ENCODE data around the gene ANKRD11.

DNA sequence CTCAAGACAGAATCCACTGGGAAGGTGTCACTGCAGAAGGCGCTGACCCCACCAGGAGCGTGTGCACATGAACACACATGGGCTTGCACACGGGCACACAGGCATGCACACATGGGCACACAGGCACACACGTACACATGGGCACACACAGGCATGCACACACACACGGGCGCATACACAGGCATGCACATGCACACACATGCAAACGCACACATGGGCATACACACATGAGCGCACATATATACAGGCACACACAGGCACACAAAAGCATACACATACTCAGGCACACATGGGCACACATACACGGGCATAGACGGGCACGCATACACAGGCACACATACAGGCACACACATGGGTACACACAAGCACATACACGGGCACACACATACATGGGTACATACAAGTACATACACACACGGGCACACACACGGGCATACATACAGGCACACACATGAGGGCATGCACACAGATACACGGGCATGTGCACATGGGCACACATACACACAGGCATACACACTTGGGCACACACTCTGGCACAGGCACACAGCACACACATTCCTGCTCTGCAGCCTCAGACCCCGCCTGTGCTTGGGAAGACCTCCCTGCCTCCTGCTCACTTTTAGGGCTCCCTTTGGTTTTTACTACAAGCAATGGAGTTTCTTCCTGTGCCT, 186.0 kb downstream of the ANKRD11 start:
- TF ChIP-seq POLR2AphosphoS5 (IDR thresholded peaks at IDR 0.05; ENCODE audit: low read depth, low read length) (no peak), CTCF (IDR thresholded peaks at IDR 0.05) (no peak), SIN3A (IDR thresholded peaks at IDR 0.05; ENCODE audit: borderline replicate concordance, insufficient read depth, low read depth, low read length) (no peak), TCF7L2 (IDR thresholded peaks at IDR 0.05; ENCODE audit: low read depth, low read length) (no peak)

Data from Panc1 (cell line).